HL-60 (cell line): ENCODE data around the gene AOC3.

ENCODE experiments used
- CTCF ChIP-seq: IDR thresholded peaks from one replicate; pipeline ENCODE4 v1.5.1; 2011; ENCODE audit warnings: low read length, control low read depth, inconsistent platforms; ENCODE audit not compliant: insufficient read depth
- POLR2AphosphoS5 ChIP-seq: IDR thresholded peaks from 2 replicates; pipeline ENCODE4 v1.6.1; 2012; ENCODE audit warnings: low read depth
- REST ChIP-seq: IDR thresholded peaks from 2 replicates; pipeline ENCODE4 v1.6.1; 2012; ENCODE audit warnings: low read depth; ENCODE audit not compliant: insufficient replicate concordance

- no peak for TF ChIP-seq CTCF
- no peak for TF ChIP-seq REST
- TF ChIP-seq POLR2AphosphoS5 = no peak
Observed at GRCh38 chr17:42844271-42844670, 6.7 kb upstream of the AOC3 start, which contains the start of gene AOC2.
